Smooth muscle cell (in vitro differentiated cells): ENCODE measurements around the gene RFK. TPM values are rescaled to one million over a fixed set of nuclear protein-coding genes. Genes with fewer than 3 reads are reported as not detected.

ENCODE experiments used
- DNase-seq: peaks from one replicate; lab custom pipeline; 2025; ENCODE audit not compliant: unreplicated experiment; lab: John Stamatoyannopoulos, UW
- H2AFZ ChIP-seq: fragments of 200-600 bp; sonication (generic); 2 replicates; pipeline ENCODE4 v1.6.0; 2016; ENCODE audit warnings: antibody characterized with exemption, low read depth, mild to moderate bottlenecking
- H3F3A ChIP-seq: fragments of 200-600 bp; sonication (generic); 2 replicates; pipeline ENCODE4 v1.6.0; 2017; ENCODE audit warnings: antibody characterized with exemption, low read depth
- H3K27ac ChIP-seq: fragments of 200-600 bp; sonication (generic); 2 replicates; pipeline ENCODE4 v1.5.1; 2016; ENCODE audit warnings: low read depth, mild to moderate bottlenecking
- H3K27me3 ChIP-seq: fragments of 200-600 bp; sonication (generic); 2 replicates; pipeline ENCODE4 v1.6.1; 2016; ENCODE audit warnings: low read depth, mild to moderate bottlenecking
- H3K36me3 ChIP-seq: fragments of 200-600 bp; sonication (generic); 2 replicates; pipeline ENCODE4 v1.5.1; 2016; ENCODE audit warnings: low read depth
- H3K4me1 ChIP-seq: fragments of 200-600 bp; sonication (generic); 2 replicates; pipeline ENCODE4 v1.5.1; 2016; ENCODE audit warnings: low read depth
- H3K4me2 ChIP-seq: fragments of 200-600 bp; sonication (generic); 2 replicates; pipeline ENCODE4 v1.6.0; 2016; ENCODE audit warnings: mild to moderate bottlenecking
- H3K4me3 ChIP-seq: fragments of 200-600 bp; sonication (generic); 2 replicates; pipeline ENCODE4 v1.5.1; 2016; ENCODE audit warnings: mild to moderate bottlenecking
- H3K79me2 ChIP-seq: fragments of 200-600 bp; sonication (generic); 2 replicates; pipeline ENCODE4 v1.6.0; 2016; ENCODE audit warnings: low read depth, mild to moderate bottlenecking
- H3K9ac ChIP-seq: fragments of 200-600 bp; sonication (generic); 2 replicates; pipeline ENCODE4 v1.6.0; 2016; ENCODE audit warnings: low read depth
- H3K9me3 ChIP-seq: fragments of 200-600 bp; sonication (generic); replicated peaks from 2 replicates; pipeline ENCODE4 v1.5.1; 2016; ENCODE audit warnings: low read depth
- H4K20me1 ChIP-seq: fragments of 200-600 bp; sonication (generic); 2 replicates; pipeline ENCODE4 v1.6.0; 2016; ENCODE audit warnings: low read depth
- WGBS: methylation state at CpG from one replicate; pipeline ENCODE4 v1.1.7; 2016; ENCODE audit warnings: low lambda C conversion rate; 5-methylcytosine and 5-hydroxymethylcytosine counted together
- polyA plus RNA-seq: library from polyadenylated mRNA; unstranded; fragments of >200 nt; fragmentation: Nextera tagmentation; extraction: Ambion mirVana; gene quantifications from 2 replicates; pipeline ENCODE4 v1.2.1, GENCODE V29; 2016
- total RNA-seq: library from RNA; depleted of rRNA; stranded (reverse); fragments of >200 nt; gene quantifications from 2 replicates; pipeline ENCODE4 v1.2.3, GENCODE V29; 2014
- TF ChIP-seq, protein P1 (sequence below): fragments of 200-600 bp; sonication (generic); IDR thresholded peaks from 2 replicates; pipeline ENCODE4 v1.5.1; 2017; ENCODE audit warnings: borderline replicate concordance, mild to moderate bottlenecking, antibody characterized with exemption; ENCODE audit not compliant: insufficient read depth, poor library complexity, severe bottlenecking

Gene RFK
- total and polyA plus RNA-seq, 2 experiments from 2014 or later, result 14.2 to 25.2 TPM

DNA sequence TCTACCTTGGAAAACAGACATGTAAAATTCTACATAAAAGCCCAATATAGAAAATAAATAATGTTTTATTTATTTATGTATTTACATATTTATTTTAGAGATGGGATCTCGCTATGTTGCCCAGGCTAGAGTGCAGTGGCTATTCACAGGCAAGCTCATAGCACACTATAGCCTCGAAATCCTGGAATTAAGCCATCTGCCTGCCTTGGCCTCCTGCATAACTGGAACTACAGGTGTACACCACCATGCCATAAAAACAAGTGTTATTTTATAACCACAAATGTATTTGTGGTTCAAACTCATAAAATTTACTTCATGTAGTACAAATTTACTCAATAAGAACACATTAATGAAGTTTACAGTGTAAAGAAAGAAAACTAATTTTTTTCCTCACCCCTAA, 7.0 kb upstream of the RFK start:
- H2AFZ ChIP-seq, result no peak overlapping the region
- DNase-seq, result no peak
- H3K27me3 ChIP-seq, result no peaks in the 10 kb centered on the region
- no peak overlapping the region for H3K9ac ChIP-seq
- H3K36me3 ChIP-seq, result no peaks in the 10 kb centered on the region
- WGBS, result 95% methylated on average over 2 of the region's 2 CpGs
- TF ChIP-seq, protein P1, sequence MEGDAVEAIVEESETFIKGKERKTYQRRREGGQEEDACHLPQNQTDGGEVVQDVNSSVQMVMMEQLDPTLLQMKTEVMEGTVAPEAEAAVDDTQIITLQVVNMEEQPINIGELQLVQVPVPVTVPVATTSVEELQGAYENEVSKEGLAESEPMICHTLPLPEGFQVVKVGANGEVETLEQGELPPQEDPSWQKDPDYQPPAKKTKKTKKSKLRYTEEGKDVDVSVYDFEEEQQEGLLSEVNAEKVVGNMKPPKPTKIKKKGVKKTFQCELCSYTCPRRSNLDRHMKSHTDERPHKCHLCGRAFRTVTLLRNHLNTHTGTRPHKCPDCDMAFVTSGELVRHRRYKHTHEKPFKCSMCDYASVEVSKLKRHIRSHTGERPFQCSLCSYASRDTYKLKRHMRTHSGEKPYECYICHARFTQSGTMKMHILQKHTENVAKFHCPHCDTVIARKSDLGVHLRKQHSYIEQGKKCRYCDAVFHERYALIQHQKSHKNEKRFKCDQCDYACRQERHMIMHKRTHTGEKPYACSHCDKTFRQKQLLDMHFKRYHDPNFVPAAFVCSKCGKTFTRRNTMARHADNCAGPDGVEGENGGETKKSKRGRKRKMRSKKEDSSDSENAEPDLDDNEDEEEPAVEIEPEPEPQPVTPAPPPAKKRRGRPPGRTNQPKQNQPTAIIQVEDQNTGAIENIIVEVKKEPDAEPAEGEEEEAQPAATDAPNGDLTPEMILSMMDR, result no peak
- H3K4me2 ChIP-seq, result no peak overlapping the region
- H3K9me3 ChIP-seq, result no peaks in the 10 kb centered on the region
- H3K4me1 ChIP-seq, result no peaks in the 10 kb centered on the region
- H3K27ac ChIP-seq, result peak overlapping the region; percentile 64
- no peaks in the 10 kb centered on the region for H4K20me1 ChIP-seq
- H3K79me2 ChIP-seq, result no peaks in the 10 kb centered on the region
- no peaks in the 10 kb centered on the region for H3F3A ChIP-seq
- no peak overlapping the region for H3K4me3 ChIP-seq

DNA sequence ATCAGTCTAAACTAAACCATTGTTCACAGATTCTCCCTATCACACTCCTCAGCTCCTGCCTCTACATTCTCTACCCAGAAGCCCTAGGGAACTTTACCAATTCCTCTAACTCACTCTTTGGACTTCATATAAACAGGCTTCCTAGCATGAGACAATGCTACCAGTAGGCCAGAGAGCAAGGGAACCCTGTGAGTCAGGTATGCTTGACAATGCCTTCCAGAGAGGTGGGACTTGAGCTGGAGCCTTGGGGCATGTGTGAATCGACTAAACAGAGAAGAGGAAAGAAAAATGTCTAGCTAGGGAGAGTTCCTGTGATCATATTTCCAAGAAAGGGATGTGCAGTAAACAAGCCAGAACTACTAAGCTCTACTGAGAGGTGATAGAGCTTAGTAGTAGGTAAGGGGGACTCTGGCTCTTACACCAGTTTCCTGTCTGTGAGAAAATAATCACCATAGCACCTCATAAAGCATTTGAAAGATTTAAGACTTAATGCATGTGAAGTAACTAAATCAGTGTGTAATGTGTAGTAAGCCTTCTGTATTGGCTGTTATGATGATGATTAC, 6.4 kb upstream of the RFK start:
- H3K9ac ChIP-seq, result no peak overlapping the region
- no peaks in the 10 kb centered on the region for H3K27me3 ChIP-seq
- no peak overlapping the region for H2AFZ ChIP-seq
- no peaks in the 10 kb centered on the region for H3K9me3 ChIP-seq
- peak overlapping the region; percentile 64 for H3K27ac ChIP-seq
- H3K36me3 ChIP-seq, result no peaks in the 10 kb centered on the region
- no peak for DNase-seq
- TF ChIP-seq, protein P1, result no peak
- WGBS, result 79% methylated on average over 1 of the region's 1 CpG
- no peak overlapping the region for H3K4me2 ChIP-seq
- H3K4me1 ChIP-seq, result no peaks in the 10 kb centered on the region
- H3K4me3 ChIP-seq, result no peak overlapping the region
- H4K20me1 ChIP-seq, result no peaks in the 10 kb centered on the region
- H3K79me2 ChIP-seq, result no peaks in the 10 kb centered on the region
- peaks cover 5% of the 10 kb centered on the region for H3F3A ChIP-seq

DNA sequence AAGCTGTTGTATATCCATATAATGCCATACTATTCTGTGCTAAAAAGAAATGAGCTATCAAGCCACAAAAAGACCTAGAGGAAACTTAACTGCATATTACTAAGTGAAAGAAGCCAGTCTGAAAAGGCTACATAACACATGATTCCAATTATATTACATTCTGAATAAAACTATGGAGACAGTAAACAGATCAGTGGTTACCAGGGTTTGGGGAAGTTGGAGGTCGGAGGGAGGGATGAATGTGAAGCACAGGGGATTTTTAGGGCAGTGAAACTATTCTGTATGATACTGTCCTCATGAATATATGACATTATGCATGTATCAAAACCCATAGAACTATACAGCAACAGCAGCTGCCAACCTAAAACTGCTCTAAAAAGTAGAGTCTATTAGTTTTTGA, 5.6 kb upstream of the RFK start:
- Histone ChIP-seq H3K9me3 (no peaks in the 10 kb centered on the region), H3K27ac (no peak overlapping the region), H3K4me1 (peaks cover 6% of the 10 kb centered on the region), H3K27me3 (no peaks in the 10 kb centered on the region), H3F3A (peaks cover 9% of the 10 kb centered on the region), H4K20me1 (no peaks in the 10 kb centered on the region), H2AFZ (no peak overlapping the region), H3K79me2 (no peaks in the 10 kb centered on the region), H3K36me3 (no peaks in the 10 kb centered on the region), H3K9ac (no peak overlapping the region), H3K4me3 (no peak overlapping the region), H3K4me2 (no peak overlapping the region)
- TF ChIP-seq, protein P1, result no peak
- no peak for DNase-seq
- 89% methylated on average over 1 of the region's 1 CpG for WGBS

DNA sequence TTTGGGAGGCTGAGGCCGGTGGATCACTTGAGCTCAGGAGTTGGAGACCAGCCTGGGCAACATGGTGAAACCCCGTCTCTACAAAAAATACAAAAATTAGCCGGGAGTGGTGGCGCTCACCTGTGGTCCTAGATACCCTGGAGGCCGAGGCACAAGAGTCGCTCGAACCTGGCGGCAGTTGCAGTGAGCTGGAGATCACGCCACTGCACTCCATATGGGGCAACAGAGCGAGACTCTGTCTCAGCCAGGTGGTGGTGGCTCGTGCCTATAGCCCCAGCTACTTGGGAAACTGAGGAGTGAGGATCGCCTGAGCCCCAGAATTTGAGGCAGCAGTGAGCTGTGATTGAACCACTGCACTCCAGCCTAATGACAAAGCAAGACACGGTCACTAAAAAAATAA, 2.4 kb upstream of the RFK start:
- Histone ChIP-seq H3K27me3 (no peaks in the 10 kb centered on the region), H3K79me2 (no peaks in the 10 kb centered on the region), H3K36me3 (no peaks in the 10 kb centered on the region), H3K4me2 (no peak overlapping the region), H3F3A (peaks cover 9% of the 10 kb centered on the region), H2AFZ (no peak overlapping the region), H3K4me1 (peaks cover 6% of the 10 kb centered on the region), H3K4me3 (no peak overlapping the region), H3K9ac (no peak overlapping the region), H3K9me3 (no peaks in the 10 kb centered on the region), H3K27ac (no peak overlapping the region), H4K20me1 (no peaks in the 10 kb centered on the region)
- TF ChIP-seq, protein P1, result no peak
- WGBS, result 97% methylated on average over 13 of the region's 13 CpGs
- DNase-seq, result no peak
